HG02798 (cell line): Measurements from ENCODE around the gene SGK1.
"Not testable (repeated sequence)": the region's sequence is repeated elsewhere in the genome, so short reads cannot be mapped to it uniquely, and the experiment has no call there.

ENCODE experiments used
- ATAC-seq: cut with Tn5 transposase; IDR thresholded peaks from one replicate; pipeline ENCODE4 v1.9.1; 2021; ENCODE audit warnings: mild to moderate bottlenecking; ENCODE audit not compliant: unreplicated experiment, poor library complexity

SGK1 gene

GRCh38 chr6:134233180-134233955, 84.5 kb downstream of the SGK1 start:
- ATAC-seq = no peak

DNA sequence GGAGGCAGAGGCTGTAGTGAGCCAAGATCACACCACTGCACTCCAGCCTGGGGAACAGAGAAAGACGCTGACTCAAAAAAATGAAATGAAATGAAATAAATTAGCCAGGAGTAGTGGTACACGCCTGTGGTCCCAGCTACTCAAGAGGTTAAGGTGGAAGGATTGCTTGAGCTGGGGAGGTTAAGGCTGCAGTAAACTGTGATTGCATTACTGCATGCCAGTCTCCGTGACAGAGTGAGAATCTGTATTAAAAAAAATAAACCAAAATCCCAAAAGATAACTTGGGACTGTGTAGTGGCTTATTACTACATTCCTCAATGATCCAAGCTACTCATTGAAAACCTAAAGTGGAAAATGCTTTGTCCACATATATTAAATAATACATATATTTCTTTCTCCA, 87.0 kb downstream of the SGK1 start:
- no peak for ATAC-seq

DNA sequence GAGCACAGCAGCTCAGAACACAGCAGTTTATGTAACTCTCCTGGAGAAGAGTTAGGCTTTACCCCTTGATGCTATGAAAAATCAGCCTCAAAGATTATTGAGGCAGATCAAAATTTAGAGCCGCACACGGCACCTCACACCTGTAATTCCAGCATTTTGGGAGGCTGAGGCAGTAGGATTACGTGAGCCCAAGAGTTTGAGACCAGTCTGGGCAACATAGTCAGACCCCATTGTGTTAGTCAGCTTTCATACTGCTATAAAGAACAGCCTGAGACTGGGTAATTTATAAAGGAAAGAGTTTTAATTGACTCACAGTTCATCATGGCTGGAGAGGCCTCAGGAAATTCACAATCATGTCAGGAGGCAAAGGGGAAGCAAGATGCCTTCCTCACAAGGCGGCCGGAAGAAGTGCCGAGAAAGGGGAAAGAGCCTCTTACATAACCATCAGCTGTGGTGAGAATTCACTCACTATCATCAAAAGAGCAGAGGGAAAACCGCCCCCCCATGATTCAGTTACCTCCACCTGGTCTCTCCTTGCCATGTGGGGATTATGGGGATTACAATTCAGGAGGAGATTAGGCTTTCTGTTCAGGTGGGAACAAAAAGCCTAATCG, 87.7 kb downstream of the SGK1 start:
- no peak for ATAC-seq

GRCh38 chr6:134229520-134229919, 88.4 kb downstream of the SGK1 start:
- no peak for ATAC-seq

DNA sequence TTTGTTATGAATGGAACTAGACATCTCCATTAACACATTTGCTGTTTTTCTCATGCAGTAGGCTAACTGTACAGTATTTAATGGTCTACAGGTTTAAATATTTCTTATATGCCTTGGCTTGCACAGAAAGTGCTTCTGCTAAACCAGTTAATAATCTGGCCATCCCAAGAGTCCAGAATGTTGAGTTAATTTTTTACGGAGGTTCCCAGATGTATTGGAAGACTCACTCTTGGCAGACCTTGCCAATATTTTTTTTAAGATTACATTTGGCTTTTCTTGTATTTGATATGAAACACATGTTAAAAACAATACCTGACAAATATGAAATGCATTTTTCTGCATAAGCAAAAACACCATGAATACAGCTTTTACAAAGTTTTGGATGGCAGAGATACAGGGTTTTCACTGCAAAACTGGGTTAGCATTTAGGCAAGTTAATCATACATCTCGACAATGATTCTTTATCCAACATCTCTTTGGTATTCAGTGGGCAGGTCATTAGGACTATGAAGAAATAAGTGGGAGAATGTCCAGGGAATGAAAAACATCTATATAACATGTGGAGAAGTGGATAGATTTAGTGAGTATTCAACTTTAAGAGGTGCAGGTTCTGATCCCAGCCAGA, 94.0 kb downstream of the SGK1 start:
- no peak for ATAC-seq

GRCh38 chr6:134221250-134221649, 96.7 kb downstream of the SGK1 start:
- no peak for ATAC-seq

DNA sequence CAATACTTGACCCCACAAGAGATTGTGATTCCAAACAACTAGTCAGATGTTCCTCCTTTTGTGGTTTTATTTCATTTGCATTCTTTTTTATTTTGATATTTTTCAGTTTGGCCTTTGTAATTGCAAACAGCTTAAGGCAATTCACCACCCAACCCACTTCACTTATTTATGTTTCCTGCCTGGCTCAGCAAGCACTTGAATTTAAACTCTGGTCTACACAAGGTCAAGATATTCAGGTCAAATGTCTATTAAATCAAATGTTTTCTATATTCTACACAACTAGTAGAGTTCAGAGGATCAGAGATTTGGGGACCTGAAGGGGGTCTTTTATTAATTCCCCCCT, 100.1 kb downstream of the SGK1 start:
- ATAC-seq = no peak

DNA sequence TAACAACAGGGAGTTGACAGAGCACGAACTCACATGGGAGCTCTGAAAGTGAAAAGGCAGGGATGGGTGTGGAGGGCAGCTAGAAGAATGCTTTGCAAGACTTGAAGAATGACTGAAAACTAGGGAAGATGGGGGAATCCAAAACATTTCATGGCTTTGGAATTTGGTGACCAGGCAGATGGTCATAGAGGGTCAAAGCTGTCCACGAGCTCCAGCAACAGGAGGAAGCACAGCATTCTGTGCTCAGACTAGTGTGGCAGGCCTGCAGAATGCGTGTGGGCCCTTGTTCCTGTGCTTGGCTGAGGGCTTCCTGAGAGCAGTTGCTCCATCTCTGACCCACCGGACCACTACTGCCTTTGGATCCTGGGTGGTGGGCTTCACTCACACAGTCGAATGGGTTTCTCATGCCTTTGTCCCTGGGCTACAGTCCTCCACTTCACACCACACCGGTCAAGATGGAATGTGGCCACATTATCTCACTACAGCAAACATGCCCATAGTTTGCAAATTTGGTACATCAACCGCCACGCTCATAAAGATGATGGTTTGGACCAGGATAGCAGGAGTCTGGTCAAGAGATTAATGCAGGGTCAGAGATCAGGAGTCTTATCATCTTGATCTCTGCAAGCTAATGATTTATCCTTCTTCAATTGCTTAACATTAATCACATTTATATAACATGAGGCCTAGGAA, 100.7 kb downstream of the SGK1 start:
- ATAC-seq = no peak

DNA sequence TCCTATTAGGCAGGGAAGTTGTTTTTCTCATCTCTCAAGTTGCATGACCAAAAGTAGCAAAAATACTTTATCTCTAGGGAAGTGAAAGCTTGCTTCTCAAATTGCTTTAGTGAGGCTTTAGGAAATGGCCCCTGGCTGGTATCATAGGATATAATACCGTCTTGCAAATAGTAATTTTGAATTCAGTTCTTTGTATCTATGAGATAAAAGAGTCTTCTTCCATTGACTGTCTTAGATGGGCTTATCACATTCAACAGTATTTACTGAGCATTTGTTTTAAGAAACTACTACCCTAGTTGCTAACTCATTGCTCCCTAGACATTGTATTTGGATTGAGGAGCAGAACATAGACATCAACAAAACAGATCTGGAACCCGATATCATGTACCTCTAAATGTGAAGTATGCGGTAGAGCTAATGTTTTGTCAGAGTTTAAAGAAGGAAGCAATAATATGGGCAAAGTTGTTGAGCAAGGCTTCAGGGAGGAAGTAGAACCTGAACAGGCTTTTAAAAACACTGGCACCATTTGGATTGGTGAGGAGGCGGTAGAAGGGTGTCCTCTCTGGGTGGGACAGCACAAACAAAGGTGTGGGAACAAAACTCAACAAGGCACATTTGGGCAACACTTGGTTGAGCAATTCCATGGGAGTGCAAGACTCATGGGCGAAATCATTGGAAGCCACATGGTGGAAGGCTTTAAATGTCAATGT, 101.5 kb downstream of the SGK1 start:
- ATAC-seq = peak; percentile 39

GRCh38 chr6:134213410-134213809, 104.5 kb downstream of the SGK1 start:
- ATAC-seq = not testable (repeated sequence)

DNA sequence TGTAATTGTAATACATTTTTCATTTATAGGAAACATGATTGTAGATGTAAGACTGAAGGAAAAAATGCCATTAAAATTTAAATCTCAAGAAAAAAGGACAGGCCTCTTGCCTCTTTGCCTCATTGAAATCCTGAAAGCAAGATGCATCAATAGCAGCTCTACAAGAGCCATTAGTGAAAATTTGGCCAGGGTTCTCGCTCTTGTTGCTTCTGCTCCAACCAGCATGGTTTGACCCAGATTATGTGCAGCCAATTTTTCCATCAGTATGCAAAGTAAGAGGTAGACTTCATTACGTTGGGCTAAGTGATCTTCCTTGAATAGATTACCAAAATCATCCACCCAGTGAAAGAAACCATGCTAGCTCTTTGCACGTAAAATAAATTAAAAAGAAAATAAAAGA, 106.6 kb downstream of the SGK1 start:
- no peak for ATAC-seq

- ATAC-seq = no peak
Observed at GRCh38 chr6:134207421-134207820, 110.5 kb downstream of the SGK1 start.

GRCh38 chr6:134205366-134205765, 112.5 kb downstream of the SGK1 start:
- ATAC-seq = no peak

DNA sequence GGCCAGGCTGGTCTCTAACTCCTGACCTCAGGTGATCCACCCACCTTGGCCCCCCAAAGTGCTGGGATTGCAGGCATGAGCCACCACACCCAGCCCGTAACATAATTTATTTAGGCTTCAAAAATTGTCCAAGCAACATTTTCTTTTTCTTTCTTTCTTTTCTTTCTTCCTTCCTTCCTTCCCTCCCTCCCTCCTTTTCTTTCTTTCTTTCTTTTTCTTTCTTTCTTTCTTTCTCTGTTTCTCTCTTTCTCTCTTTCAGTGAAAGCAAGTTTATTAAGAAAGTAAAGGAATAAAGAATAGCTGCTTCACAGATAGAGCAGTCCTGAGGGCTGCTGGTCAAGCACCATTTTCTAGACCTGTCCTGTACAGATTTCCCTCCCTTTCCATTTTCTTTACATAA, 113.2 kb downstream of the SGK1 start:
- ATAC-seq = not testable (repeated sequence)

- ATAC-seq = no peak
Observed at GRCh38 chr6:134204031-134204430, 113.9 kb downstream of the SGK1 start.

GRCh38 chr6:134201716-134202115, 116.2 kb downstream of the SGK1 start:
- ATAC-seq = no peak

DNA sequence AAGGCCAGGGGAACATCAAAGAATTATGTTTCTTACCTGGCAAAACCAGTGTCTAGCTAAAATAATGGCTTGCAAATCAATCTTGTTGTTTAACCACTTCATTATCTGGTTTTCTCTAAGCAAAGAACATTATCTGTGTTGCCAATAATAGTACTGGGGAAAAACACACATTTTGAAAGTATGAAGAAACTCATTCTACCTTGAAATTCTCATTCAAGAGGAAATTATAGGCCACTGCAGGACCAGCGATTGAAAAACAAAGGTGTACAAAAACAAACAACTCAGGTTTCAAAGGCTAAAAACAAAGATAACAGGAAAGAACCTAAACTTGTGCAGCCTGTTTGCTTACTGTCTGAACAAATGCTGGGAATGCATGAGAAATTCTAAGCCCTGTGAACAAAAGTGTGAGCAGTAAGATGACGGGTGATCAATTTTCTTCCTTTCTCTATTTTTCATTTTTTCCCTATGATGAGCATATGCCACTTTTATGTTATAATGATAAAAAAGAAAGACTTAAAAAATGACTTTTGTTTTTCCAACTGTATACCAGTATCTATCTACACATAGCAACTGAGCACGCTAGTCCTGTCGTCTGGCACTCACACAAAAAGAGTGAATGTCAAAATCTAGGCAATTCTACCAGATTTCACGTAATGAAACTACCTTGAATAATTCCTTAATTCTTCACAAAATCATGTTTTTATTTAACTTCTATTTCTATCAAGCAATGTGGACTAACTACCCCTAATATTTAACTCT, 117.9 kb downstream of the SGK1 start:
- ATAC-seq = no peak

GRCh38 chr6:134198093-134198492, 119.8 kb downstream of the SGK1 start:
- no peak for ATAC-seq

DNA sequence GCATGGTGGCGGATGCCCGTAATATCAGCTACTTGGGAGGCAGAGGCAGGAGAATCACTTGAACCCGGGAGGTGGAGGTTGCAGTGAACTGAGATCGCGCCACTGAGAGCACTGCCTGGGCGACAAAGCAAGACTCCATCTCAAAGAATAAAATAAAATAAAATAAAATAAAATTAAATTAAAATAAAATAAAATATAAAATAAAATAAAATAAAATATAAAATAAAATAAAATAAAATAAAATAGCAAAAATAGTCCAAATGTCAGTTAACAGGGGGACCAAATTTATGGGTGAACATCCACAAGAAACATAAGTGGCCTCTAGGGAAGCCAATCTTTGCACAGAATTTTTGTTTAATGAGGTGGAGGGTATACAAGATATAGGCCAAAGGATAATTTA, 120.2 kb downstream of the SGK1 start:
- not testable (repeated sequence) for ATAC-seq
